GM21360 (cell line): Measurements from ENCODE around the gene CHRM4.

ENCODE experiments used
- ATAC-seq: cut with Tn5 transposase; IDR thresholded peaks from one replicate; pipeline ENCODE4 v1.9.1; 2021; ENCODE audit warnings: mild to moderate bottlenecking, moderate library complexity; ENCODE audit not compliant: unreplicated experiment

Gene CHRM4

GRCh38 chr11:46404476-46405017, 13.0 kb upstream of the CHRM4 start:
- ATAC-seq: no peak

- no peak for ATAC-seq
Observed at GRCh38 chr11:46402957-46403902, 11.7 kb upstream of the CHRM4 start.

DNA sequence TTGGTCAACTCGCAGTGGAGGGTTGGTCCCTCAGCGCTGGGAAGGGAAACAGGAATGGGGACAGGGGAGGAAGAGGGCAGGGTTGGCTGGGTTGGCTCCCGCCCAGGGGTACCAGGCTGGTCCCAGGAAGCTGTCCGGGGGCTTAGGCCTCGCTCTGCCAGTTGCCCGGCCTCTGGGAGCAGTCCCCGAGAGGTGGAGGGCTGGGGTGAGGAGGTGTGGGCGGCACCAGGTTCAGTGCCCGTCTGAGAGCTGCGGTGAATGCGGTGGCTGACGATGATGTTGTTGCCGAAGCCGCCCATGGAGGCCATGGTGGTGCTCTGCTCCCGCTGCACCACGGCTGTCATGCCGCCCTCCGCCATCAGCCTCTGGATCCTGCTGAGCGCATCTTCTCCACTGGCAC, 6.0 kb upstream of the CHRM4 start:
- no peak for ATAC-seq

DNA sequence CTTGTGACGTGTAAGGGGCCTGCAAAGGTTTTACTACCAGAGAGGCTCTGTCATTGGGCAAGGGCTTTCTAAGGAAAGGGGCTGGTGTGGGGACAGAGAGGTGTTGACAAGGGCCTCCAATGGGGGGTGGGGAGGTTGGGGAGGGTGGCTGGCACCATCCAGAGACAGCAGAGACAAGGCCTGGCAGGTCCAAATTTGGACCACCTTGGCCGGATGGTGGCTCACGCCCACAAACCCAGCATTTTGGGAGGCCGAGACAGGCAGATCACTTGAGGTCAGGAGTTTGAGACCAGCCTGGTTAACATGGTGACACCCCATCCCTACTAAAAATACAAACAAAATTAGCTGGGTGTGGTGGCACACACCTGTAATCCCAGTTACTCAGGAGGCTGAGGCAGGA, 2.2 kb upstream of the CHRM4 start:
- no peak for ATAC-seq

- ATAC-seq: no peak
Observed at GRCh38 chr11:46393231-46393616, 1.6 kb upstream of the CHRM4 start.

GRCh38 chr11:46392421-46393230, 1.1 kb upstream of the CHRM4 start:
- peak; percentile 46 for ATAC-seq

DNA sequence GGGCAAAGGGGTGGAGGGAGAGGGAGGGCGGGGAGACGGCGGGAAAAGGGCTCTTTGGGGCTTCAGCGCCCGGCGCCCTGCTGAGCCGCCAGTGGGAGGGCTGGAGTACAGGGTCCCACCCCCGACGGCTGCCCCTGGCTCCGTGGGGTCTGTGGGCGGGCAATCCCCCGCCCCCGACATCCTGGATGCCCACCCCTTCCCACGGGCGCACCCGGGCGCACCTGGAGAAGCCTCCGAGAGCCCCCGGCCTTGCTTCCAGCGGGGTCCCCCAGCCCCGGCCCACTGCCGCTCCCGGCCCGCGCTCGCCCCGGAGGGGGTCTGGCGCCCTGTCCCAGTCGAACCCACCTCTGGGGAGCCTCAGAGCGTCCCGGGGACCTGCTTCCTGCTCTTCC, 394 bp downstream of the CHRM4 start:
- ATAC-seq: no peak

GRCh38 chr11:46390331-46391171, 1.0 kb downstream of the CHRM4 start:
- ATAC-seq: no peak

- ATAC-seq: peak; percentile 33
Observed at GRCh38 chr11:46389450-46390330, 1.9 kb downstream of the CHRM4 start.

GRCh38 chr11:46388619-46389449, 2.7 kb downstream of the CHRM4 start:
- ATAC-seq: no peak

DNA sequence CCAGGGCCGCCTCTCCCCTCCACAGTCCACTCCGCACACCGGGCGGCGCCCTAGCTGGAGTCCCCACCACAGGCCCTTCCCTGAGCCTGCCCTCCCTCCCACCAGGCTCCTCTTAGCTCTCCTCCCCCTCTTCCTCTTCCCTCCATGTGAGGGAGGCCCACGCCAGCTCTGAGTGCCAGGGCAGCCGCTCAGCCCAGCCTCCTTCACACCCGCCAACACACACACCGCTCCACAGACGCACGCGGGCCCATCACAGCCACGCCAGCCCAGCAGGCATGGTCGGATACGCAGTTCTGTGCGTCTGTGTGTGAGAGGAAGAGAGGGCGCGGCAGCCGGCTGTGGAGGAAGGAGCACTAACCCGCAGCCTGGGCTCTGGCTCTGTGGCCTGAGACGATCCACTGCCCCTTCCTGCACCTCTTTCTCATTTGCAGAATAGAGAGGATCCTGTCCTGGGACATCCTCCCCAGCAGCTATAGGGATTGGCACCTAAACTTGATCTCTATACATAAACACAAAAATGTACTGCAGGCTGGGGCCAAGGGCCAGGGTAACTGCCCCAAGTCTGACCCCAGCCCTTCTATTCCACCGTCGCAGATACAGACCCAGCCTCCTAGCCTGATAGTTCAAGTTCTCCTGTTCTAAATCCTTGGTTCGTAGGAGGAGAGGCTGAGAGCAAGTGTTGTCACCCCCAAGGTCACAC, 3.5 kb downstream of the CHRM4 start:
- no peak for ATAC-seq

DNA sequence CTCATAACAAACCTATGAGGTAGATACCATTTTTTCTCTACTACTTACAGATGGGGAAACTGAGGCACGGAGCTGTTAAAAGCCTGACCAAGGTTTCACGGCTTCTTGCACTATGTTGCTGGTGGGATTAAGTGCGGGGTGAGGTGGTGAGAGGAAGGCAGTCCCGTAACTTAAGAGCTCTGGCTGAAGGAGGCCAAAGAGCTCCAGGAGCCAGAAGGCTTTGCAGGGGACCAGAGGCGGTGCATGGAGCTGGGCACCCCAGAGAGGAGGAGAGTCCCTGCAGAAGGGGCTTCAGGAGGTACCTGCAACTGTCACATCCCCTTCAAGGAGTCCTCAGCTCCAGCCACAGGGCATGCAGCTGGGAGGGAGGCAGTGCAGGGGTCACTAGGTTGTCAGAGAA, 4.1 kb downstream of the CHRM4 start:
- no peak for ATAC-seq

DNA sequence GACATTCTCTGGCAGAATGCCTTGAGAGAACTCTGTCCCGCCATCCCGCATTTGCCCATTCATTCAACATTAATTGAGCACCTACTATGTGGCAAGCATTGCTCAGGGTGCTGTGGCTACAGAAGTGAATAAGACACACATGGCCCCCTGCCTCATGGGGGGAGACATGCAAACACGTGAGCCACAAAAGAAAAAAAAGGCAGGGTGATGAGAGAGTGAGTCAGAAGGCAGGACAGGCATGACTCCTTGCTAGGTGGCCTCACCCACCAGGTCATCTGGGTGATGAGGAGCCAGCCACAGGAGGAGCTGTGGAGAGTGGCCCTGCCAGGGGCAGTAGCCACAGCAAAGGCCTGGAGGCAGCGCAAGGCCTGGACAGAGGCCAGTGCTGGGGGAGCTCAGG, 4.9 kb downstream of the CHRM4 start:
- ATAC-seq: no peak

DNA sequence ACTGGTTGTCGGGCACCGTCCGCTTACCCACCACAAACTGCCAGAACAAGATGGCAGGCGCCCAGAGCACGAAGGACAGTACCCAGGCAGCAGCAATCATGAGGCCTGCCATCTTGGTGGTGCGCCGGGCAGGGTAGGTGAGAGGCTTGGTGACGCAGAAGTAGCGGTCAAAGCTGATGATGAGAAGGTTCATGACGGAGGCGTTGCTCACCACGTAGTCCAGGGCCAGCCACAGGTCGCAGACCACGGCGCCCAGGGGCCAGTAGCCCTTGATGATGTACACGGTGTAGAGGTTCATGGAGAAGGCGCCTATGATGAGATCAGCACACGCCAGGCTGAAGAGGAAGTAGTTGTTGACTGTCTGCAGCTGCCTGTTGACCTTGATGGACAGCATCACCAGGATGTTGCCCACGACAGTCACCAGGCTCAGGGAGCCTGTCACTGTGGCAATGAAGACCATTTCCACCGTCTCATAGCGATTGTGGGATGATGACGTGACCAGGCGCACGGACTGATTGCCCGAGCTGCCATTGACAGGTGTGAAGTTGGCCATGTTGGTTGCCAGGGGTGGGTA, 5.5 kb downstream of the CHRM4 start:
- ATAC-seq: no peak

GRCh38 chr11:46385169-46386004, 6.2 kb downstream of the CHRM4 start:
- ATAC-seq: no peak

DNA sequence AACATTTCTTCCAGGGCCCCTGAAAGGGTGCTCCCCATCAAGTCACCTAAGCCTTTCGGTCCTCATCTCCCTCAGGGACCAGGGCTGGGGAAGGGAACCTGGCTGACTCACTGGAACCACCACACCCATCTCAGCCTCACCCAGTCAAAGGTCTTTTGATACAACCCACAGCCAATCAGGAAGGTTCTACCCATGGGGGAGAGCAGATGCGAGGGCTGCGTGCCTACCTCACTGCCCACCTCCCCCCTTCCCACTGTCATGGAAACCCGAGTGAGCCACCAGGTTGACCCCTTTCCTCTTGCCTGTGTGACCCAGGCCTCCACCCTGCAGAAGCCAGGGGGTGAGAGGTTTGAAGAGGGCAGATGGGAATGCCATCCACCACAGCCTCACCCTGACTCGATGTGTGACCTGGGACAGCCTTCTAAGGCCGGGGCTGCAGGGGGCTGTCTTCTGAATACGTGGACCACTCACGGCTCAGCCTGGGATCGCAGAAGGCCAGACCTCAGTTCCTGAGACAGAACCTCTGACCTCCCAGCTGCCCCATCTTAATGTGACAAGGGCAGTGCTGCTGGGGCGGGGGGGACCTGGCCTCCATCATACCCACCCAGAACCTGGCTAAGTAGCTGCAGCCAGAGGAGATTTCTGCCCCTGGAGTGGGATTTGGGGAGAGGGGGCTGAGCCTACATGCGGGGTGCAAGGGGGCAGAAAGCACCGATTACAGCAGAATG, 7.4 kb downstream of the CHRM4 start:
- no peak for ATAC-seq

GRCh38 chr11:46383404-46383758, 8.2 kb downstream of the CHRM4 start:
- ATAC-seq: no peak
